Epidermal melanocyte (primary cell): ENCODE measurements around the gene LRFN4.
A peak's percentile ranks its signal among the peaks of the same experiment; 100 is the strongest.
"Not testable (repeated sequence)": the region's sequence is repeated elsewhere in the genome, so short reads cannot be mapped to it uniquely, and the experiment has no call there.

ENCODE experiments used
- DNase-seq: peaks from one replicate; pipeline ENCODE4 v3.0.0; 2011; ENCODE audit warnings: low spot score; ENCODE audit not compliant: insufficient read length

LRFN4 gene

GRCh38 chr11:66856496-66857233, at the start of gene LRFN4:
LRFN4 (plus strand) TSS chr11:66857064; CDS start chr11:66857745, 681 bp downstream.
- DNase-seq = no peak

- DNase-seq = no peak
Observed at GRCh38 chr11:66809592-66809991, 47.3 kb upstream of the LRFN4 start.

GRCh38 chr11:66810576-66811185, 46.2 kb upstream of the LRFN4 start:
- no peak for DNase-seq

GRCh38 chr11:66814678-66815077, 42.2 kb upstream of the LRFN4 start:
- DNase-seq = no peak

- DNase-seq = no peak
Observed at GRCh38 chr11:66815646-66816045, 41.2 kb upstream of the LRFN4 start.

GRCh38 chr11:66818231-66818955, 38.5 kb upstream of the LRFN4 start:
- no peak for DNase-seq

GRCh38 chr11:66820381-66820780, 36.5 kb upstream of the LRFN4 start:
- no peak for DNase-seq

- no peak for DNase-seq
Observed at GRCh38 chr11:66820901-66821300, 36.0 kb upstream of the LRFN4 start.

GRCh38 chr11:66823700-66824099, 33.2 kb upstream of the LRFN4 start:
- DNase-seq = no peak

GRCh38 chr11:66824573-66824972, 32.3 kb upstream of the LRFN4 start:
- DNase-seq = not testable (repeated sequence)

GRCh38 chr11:66834539-66834845, 22.4 kb upstream of the LRFN4 start:
- DNase-seq = no peak

- no peak for DNase-seq
Observed at GRCh38 chr11:66834943-66835342, 21.9 kb upstream of the LRFN4 start.

GRCh38 chr11:66835768-66836405, 21.0 kb upstream of the LRFN4 start:
- no peak for DNase-seq

- DNase-seq = no peak
Observed at GRCh38 chr11:66840317-66841091, 16.4 kb upstream of the LRFN4 start.

- DNase-seq = no peak
Observed at GRCh38 chr11:66841861-66842260, 15.0 kb upstream of the LRFN4 start.

GRCh38 chr11:66842501-66842895, 14.4 kb upstream of the LRFN4 start:
- no peak for DNase-seq

GRCh38 chr11:66842896-66843775, 13.7 kb upstream of the LRFN4 start, which contains the start of gene RCE1:
RCE1 (plus strand) TSS chr11:66843441; CDS start chr11:66843456, 15 bp downstream.
- DNase-seq = peak; percentile 94

GRCh38 chr11:66843776-66844495, 12.9 kb upstream of the LRFN4 start:
- DNase-seq = no peak

- no peak for DNase-seq
Observed at GRCh38 chr11:66844496-66845142, 12.2 kb upstream of the LRFN4 start.
